Left cardiac atrium (tissue), 4 donors: ENCODE data around the gene SPHKAP. TPM values are rescaled to one million over a fixed set of nuclear protein-coding genes. Genes with fewer than 3 reads are reported as not detected.
"Not testable (repeated sequence)": the region's sequence is repeated elsewhere in the genome, so short reads cannot be mapped to it uniquely, and the experiment has no call there.

Experiments
- ATAC-seq, 2 donors: fragments of 200-7000 bp; cut with Tn5 transposase; one replicate each; pipeline ENCODE4 v1.9.1; 2020; ENCODE audit warnings: mild to moderate bottlenecking in 2 of 2, moderate library complexity in 2 of 2
- DNase-seq: peaks from one replicate; pipeline ENCODE4 v3.0.0-alpha.2; 2020
- intact Hi-C, 2 donors: fragments of 100-400 bp; cut with DNase I; formaldehyde crosslinking; loops; one replicate each; pipeline versions ENCODE4 v1.14.1 to v1.15.1; 2022 to 2023
- total RNA-seq, 2 donors: library from RNA; stranded (reverse); fragmentation: NEBNext Ultra II Directional; extraction: Animal tissue kit (Norgen Biotek cat#: 25700); gene quantifications; one replicate each; pipeline ENCODE4 v1.2.1, GENCODE V29; 2021
- donor health status: DM: no; HTN: yes; CAD: no.
- donor health status: DM: no; HTN: yes; CAD: no; lungs with severe emphysema.
- donor health status: DM: yes; HTN: yes; CAD: no.
- donor health status: Dilated cardiomyopathy.

The SPHKAP gene
- total RNA-seq, 2 donors from 2014 or later = 28.1 to 59.2 TPM

DNA sequence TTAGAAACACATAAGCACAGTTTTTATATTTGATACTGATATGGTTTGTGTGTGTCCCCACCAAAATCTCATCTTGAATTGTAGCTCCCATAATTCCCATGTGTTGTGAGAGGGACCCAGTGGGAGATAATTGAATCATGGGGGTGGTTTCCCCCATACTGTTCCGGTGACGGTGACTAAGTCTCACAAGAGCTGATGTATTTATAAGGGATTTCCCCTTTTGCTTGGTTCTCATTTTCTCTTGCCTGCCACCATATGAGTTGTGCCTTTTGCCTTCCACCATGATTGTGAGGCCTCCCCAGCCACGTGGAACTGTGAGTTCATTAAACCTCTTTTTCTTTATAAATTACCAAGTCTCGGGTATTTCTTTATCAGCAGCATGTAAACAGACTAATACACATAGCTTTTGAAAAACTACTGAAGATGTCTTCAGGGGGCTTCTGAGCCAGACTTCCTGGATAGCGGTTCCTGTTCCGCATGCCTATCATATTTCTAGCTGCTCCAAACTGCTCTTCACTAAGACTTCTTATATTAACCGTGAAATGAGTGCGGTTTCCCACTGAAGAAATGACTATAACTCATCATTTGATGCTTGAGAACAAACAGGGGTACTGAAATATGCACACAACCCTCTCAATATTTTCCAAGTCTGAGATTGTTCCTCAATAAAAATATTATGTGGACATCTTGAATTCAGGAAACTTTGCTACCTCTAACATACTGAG lies 75.8 kb downstream of the SPHKAP start:
- intact Hi-C loops = no loop called here
- no peak for ATAC-seq
- no peak for DNase-seq

GRCh38 chr2:228104215-228104614 lies 77.3 kb downstream of the SPHKAP start:
- intact Hi-C loops = no loop called here
- DNase-seq = no peak
- ATAC-seq = no peak

DNA sequence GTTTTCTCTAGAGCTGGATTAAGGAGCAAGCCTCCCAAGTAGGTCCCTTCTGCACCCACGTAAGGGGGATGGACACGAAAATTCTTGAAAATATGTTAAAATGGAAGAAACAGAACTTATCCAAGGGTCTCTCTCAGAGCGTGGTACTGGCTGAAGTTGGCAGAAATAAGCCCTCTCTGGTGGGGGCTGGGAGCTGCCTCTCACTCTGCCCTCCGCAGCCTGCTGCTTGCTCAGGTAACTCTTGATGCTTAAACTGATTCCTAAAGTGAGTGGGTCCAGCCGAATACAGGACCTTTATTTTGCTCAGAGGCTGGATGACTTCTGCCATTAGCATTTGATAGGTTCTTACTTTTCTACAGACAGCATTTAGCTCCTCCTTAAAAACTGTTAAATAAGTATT lies 78.1 kb downstream of the SPHKAP start:
- intact Hi-C loops = no loop called here
- DNase-seq = no peak
- no peak for ATAC-seq

DNA sequence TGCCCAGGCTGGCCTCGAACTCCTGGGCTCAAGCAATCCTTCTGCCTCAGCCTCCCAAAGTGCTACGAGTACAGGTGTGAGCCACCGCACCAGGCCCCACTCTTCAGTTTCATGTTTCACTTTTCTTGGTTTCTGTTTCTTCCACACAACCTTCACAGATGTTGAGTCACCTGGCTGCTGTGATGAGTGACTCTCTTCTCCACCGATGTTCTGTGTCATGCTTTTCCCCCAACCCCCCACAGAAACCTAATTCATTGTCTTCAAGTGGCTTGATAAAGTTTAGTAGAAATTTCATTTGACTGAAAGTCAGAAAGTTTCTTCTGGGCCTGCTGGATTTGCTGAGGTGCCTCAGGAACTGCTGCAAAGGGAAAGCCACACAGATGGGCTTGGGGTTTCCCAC lies 78.5 kb downstream of the SPHKAP start:
- DNase-seq = no peak
- no peak for ATAC-seq
- intact Hi-C loops = no loop called here

- ATAC-seq (no peak), DNase-seq (no peak)
- intact Hi-C loops = no loop called here
Measured at GRCh38 chr2:228094377-228094921, 87.0 kb downstream of the SPHKAP start.

- ATAC-seq = no peak
- intact Hi-C loops = no loop called here
- no peak for DNase-seq
Measured at GRCh38 chr2:228092056-228092455, 89.4 kb downstream of the SPHKAP start.

- intact Hi-C loops = no loop called here
- DNase-seq (no peak), ATAC-seq (no peak)
Measured at GRCh38 chr2:228086561-228086960, 94.9 kb downstream of the SPHKAP start.

DNA sequence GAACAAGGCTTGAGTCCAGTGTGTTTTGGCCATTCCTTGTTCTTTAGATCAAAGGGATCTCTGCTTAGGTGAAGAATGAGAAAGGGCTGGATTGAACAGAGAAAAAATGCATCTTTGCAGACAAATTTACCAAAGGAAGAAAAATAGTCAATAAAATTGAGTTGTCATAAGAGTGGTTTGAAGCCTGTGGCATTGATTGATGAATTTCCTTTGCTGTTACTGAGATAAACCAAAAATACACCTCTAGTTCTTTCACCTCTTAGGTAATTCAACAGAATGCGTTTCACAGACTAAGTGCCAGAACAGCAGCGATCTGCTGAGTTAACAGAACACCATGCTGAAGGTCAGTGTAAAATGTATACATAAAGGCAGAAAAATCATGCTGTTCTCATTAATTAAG lies 96.8 kb downstream of the SPHKAP start:
- intact Hi-C loops = no loop called here
- ATAC-seq (no peak), DNase-seq (no peak)

- DNase-seq (no peak), ATAC-seq (no peak)
- intact Hi-C loops = no loop called here
Measured at GRCh38 chr2:228083131-228083530, 98.4 kb downstream of the SPHKAP start.

DNA sequence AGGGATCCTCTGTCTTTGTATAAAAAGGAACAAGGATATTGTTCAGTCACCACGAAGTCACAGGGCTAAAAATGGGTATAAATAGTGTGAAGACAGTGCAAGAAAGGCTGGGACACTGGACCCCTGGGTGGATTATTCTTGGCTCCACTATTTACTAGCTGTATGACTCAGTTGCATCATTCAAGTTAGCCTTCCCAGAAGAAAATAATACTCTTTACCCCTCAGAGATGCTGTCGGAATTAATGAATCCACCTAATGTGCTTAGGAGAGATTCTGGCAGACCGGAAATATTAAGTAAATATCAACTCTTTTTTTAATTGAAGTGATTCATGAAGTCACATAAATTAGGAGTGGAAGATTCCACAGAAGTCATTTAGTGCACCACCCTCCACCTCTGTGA lies 98.9 kb downstream of the SPHKAP start:
- ATAC-seq (no peak), DNase-seq (no peak)
- intact Hi-C loops = no loop called here

- DNase-seq (no peak), ATAC-seq (no peak)
- intact Hi-C loops = no loop called here
Measured at GRCh38 chr2:228079194-228079593, 102.3 kb downstream of the SPHKAP start.

GRCh38 chr2:228076695-228077094 lies 104.8 kb downstream of the SPHKAP start:
- ATAC-seq, intact Hi-C loops: not testable (repeated sequence)

GRCh38 chr2:228072669-228073068 lies 108.8 kb downstream of the SPHKAP start:
- ATAC-seq = no peak
- intact Hi-C loops = no loop called here
- no peak for DNase-seq

More at GRCh38 chr2:228076695-228077094, 104.8 kb downstream of the SPHKAP start:
- not testable (repeated sequence) for DNase-seq

GRCh38 chr2:228067309-228067708 lies 114.2 kb downstream of the SPHKAP start:
- DNase-seq (no peak), ATAC-seq (no peak)

DNA sequence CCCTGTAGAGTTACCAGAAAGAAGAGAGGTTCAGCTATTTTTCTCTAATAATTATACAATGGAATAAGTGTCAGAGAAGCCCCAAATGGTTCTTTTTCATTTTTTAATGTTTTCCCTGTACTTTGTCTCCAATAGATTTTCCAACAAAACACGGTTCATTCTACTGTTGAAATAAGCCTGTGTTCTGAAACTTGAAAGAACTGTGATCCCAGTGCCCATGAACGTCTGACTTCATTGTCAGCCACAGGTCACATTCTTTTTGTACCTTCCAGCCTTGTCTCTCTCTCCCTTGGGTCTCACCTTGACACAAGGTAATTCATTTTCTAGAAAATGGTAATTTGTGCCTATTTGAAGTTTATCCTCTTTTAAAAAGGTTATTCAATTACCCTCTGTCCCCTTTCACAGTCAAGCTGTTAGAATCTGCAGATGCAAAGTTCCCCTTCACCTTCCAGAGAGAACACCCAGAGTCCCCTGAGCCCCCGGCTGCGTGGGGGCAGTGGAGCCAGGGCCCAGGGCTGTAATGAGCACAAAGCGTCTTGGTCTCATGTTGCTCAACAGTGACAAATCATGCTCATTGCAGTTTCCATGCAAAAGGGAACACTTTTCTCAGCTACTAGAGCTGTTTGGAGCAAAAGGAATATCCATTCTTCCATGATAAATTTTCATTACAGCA lies 115.2 kb downstream of the SPHKAP start:
- no peak for DNase-seq
- no peak for ATAC-seq
- intact Hi-C loops = no loop called here

More at GRCh38 chr2:228067309-228067708, 114.2 kb downstream of the SPHKAP start:
- intact Hi-C loops = no loop called here

GRCh38 chr2:228065686-228066085 lies 115.8 kb downstream of the SPHKAP start:
- ATAC-seq (no peak), DNase-seq (no peak)
- intact Hi-C loops = no loop called here

DNA sequence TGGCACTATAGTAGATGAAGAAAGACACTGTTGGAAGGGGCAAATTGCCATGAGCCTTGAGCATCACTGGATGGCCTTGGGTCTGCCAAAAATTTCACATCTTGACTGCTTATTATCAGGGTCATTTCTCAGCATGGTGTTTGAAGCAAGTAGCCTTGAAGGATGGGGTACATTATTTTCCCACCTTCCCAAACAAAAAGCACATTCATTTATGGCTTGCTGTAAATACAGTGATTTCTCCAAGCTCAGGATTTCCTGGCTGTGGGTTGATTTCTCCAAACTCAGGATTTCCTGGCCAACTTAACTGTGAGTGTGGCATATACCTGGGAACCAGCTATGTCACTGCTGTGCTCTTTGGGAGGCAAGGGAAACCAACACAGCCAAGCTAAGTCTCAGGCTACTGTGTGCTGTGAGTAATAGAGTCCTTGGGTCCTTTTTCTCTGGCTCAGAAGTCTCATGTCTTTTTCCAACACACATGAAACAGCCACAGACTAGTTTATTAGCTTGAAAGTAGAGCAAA lies 116.6 kb downstream of the SPHKAP start:
- intact Hi-C loops = no loop called here
- ATAC-seq (no peak), DNase-seq (no peak)

GRCh38 chr2:228064024-228064423 lies 117.5 kb downstream of the SPHKAP start:
- no peak for ATAC-seq
- DNase-seq = no peak
- intact Hi-C loops = no loop called here

- intact Hi-C loops = no loop called here
- DNase-seq = no peak
- ATAC-seq = no peak
Measured at GRCh38 chr2:228063558-228063957, 117.9 kb downstream of the SPHKAP start.

GRCh38 chr2:228059735-228060134 lies 121.8 kb downstream of the SPHKAP start:
- no peak for ATAC-seq
- intact Hi-C loops = loop anchor here in 1 of 2 donors (5.0 kb wide), 1 partner anchor 777 kb away; no protein-coding TSS in a partner anchor
- DNase-seq = no peak
